B cell (primary cell): Measurements from ENCODE around the gene GPR180.

ENCODE experiments used
- EZH2 ChIP-seq: IDR thresholded peaks from 2 replicates; pipeline ENCODE4 v1.6.1; 2012; ENCODE audit warnings: borderline replicate concordance, low read depth, mild to moderate bottlenecking, moderate library complexity, low read length; ENCODE audit not compliant: insufficient read depth, poor library complexity, severe bottlenecking
- TF ChIP-seq, protein P1 (sequence below): fragments of 200-600 bp; IDR thresholded peaks from one replicate; pipeline ENCODE4 v1.8.0; 2022; ENCODE audit warnings: antibody characterized with exemption, mild to moderate bottlenecking

DNA sequence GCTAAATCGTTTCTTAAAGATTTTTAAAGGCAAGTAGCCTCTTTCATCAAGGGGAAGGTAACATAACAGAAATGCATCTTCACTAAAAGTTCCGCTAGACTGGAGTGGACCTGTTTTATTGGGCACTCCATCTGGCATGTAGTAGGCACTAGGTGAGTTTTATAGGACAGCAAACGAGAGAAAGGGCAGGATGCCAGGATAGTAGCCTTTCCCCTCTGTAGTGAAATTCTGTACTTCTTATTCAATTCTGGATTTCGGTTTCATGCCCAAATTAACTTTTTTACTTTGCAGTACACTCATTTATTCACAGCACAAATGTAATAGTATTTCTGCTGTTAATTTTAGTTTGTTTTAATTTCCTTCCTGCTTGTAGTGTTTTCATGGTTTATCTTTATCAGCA, 45.2 kb downstream of the GPR180 start:
- TF ChIP-seq, protein P1, sequence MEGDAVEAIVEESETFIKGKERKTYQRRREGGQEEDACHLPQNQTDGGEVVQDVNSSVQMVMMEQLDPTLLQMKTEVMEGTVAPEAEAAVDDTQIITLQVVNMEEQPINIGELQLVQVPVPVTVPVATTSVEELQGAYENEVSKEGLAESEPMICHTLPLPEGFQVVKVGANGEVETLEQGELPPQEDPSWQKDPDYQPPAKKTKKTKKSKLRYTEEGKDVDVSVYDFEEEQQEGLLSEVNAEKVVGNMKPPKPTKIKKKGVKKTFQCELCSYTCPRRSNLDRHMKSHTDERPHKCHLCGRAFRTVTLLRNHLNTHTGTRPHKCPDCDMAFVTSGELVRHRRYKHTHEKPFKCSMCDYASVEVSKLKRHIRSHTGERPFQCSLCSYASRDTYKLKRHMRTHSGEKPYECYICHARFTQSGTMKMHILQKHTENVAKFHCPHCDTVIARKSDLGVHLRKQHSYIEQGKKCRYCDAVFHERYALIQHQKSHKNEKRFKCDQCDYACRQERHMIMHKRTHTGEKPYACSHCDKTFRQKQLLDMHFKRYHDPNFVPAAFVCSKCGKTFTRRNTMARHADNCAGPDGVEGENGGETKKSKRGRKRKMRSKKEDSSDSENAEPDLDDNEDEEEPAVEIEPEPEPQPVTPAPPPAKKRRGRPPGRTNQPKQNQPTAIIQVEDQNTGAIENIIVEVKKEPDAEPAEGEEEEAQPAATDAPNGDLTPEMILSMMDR, result no peak
- no peak for TF ChIP-seq EZH2
